Activated CD8-positive, alpha-beta memory T cell treated with anti-CD3 and anti-CD28 coated beads, Interleukin-2, amount 50 U/mL, for 24 hours (primary cell): ENCODE measurements around the gene ADAMTS17.
"Not testable (repeated sequence)": the region's sequence is repeated elsewhere in the genome, so short reads cannot be mapped to it uniquely, and the experiment has no call there.

Experiments used
- DNase-seq: peaks from one replicate; pipeline ENCODE4 v3.0.0-alpha.2; 2020; ENCODE audit errors: extremely low read depth

Gene ADAMTS17

GRCh38 chr15:99993681-99994131 is 348.1 kb downstream of the ADAMTS17 start:
- DNase-seq, result no peak

DNA sequence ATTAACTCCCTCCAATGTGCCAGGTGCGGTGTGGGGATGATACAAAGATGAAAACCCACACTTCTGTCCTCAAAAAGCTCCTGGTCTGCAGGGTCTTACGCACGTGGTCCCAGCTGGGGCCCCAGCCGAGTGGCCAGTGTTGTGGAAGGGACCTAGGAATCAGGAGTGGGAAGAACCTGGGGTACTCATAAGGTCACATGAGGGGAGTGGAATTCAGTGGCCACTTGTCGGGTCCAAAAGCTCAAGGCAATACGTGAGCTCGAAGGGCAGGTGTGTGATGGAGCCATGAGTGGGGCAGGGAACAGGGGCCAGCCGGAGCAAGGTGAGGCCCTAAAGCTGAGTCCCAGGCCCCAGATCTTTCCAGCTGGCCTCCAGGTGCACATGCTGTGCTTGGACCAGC is 348.5 kb downstream of the ADAMTS17 start:
- DNase-seq, result no peak

DNA sequence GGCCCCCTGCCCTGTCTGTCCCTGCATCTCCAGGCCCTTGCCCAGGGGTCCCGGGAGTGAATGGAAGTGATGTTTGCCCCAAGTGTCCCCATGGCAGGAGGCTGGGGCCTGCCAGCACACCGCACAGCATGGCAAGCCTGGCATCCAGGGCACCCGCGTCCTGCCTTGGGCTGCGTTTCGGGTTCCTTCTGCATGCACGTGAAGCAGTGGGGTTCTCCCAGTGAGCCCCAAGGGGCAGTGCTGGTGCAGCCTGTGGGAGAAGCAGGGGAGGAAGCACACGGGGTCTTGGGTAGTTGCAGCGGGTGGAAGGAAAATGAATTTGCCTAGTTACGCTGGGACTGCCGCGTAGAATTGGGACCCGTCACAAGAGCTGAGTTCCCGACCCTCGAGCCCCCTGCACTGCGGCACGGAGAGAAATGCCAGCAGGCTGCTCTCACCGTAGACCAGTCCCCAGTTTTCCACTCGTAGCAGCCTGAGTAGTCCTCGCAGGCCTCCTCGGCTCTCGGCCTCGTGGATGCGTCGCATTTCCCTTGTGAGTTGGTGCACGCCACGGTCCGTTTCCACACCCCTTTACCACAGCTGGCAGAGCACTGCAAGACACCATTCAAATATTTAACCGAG is 349.1 kb downstream of the ADAMTS17 start:
- DNase-seq, result no peak

GRCh38 chr15:99989095-99989494 is 352.7 kb downstream of the ADAMTS17 start:
- DNase-seq, result no peak

- no peak for DNase-seq
Observed at GRCh38 chr15:99987701-99988100, 354.1 kb downstream of the ADAMTS17 start.

GRCh38 chr15:99987119-99987506 is 354.7 kb downstream of the ADAMTS17 start:
- DNase-seq, result no peak

- DNase-seq, result no peak
Observed at GRCh38 chr15:99986297-99987118, 355.3 kb downstream of the ADAMTS17 start.

DNA sequence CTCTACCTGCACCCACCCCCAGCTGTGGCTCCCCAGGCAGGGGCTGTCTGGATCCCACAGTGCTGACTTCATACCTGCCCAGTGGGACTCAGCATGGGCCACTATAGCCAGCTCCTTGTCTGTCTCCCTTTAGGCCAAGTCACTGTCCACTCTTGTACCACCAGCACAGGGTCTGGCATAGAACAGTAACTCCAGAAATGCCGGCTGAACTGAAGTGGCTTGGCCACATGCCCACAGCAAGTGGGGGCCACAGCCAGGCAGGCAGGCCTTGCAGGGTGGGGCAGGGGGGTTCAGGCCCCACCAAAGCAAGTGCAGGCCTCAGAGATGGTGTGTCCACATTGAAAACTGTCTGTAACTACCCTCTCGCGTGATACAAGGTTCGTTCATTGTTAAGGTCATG is 355.9 kb downstream of the ADAMTS17 start:
- DNase-seq, result no peak

- no peak for DNase-seq
Observed at GRCh38 chr15:99984491-99985243, 357.1 kb downstream of the ADAMTS17 start.

DNA sequence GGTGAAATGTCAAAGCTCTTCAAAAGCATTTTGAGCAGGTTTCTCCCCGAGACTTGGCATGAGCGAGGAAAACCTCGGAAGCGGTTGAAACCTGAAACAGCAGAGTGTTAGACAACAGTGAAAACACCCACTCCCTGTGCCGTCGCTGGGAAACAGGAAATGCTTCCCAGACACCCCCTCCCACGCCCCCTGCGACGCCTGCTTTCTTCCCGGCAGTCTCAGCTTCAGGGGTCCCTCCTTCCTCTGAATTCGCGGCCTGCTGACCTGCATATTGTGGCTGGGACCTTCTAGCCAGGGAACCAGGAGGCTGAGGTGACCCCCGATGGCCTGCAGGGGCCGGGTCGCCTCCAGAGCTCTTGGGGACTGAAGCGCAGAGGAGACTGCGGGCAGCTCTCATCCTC is 357.9 kb downstream of the ADAMTS17 start:
- DNase-seq, result no peak

DNA sequence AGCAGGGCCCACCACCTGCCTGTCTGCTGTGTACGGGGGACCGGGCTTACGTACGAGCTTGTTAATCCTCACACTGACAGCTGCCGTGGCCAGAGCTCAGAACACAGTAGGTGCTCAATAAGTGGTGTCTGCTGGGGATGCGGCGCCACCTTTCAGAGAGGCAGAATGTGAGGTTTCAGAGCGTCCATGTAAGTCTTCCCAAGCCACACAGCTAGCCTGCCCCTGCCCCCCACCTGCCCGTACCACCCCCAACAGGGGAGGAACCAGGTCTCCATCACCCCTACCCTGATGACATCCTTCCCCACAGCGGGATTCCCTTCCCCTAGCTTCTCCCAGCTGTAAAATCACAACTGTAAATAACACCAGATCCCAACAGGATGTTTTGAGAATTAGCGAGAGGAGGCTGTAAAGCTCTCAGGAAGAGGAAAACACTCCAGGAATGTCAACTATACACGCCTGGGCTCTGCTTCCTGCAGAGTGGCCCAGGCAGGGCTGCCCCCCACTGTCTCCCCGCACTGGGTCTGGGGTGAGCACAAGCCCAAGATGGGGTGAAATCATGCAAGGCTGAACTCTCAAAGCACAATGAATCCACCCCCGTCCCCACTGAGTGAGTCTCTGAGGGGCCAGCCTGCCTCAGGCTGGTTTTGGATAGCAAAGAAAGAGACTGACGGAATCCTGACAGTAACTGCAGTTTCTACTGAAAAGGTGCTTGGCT is 358.4 kb downstream of the ADAMTS17 start:
- no peak for DNase-seq

DNA sequence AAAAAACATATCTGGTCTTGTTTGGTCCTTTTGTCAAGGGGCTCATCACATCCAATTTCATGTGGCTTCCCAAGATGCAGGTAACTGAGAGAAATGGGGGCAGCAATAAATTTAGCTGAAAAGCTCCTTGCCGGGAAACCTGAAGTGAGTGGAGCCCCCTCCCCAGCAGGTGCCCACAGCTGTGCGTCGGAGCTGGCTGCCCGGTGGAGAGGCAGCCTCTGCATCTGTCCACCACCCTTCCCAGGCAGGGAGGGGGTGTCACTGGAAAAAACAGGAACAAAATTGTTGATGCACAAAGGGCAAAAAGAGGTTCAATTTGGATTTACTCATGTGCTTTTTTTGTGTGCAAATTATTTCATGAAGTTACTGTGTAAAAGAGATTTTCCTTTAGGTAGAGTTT is 359.1 kb downstream of the ADAMTS17 start:
- DNase-seq, result no peak

GRCh38 chr15:99981839-99982658 is 359.7 kb downstream of the ADAMTS17 start:
- DNase-seq, result no peak

- no peak for DNase-seq
Observed at GRCh38 chr15:99981191-99981647, 360.6 kb downstream of the ADAMTS17 start.

GRCh38 chr15:99980752-99981151 is 361.0 kb downstream of the ADAMTS17 start:
- DNase-seq, result no peak

GRCh38 chr15:99979886-99980285 is 361.9 kb downstream of the ADAMTS17 start:
- not testable (repeated sequence) for DNase-seq

- DNase-seq, result no peak
Observed at GRCh38 chr15:99979371-99979770, 362.4 kb downstream of the ADAMTS17 start.

DNA sequence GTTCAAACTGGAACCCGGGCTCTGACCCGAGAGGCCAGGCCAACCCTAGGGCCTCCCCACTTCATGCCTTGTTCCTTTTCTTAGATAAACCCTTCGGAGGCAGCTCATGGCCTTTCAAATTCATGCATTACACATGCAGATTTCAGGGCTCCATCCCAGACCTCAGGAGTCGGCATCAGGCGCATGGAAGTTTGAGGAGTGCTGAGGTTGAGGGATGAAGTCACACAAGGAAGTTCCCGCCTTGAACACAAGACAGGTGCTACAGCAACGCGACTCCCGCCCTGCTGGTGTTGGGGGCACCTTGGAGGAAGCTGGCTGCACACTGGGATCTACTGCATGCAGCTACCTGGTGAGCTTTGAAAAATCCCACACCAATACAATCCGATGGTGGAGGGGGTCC is 363.3 kb downstream of the ADAMTS17 start:
- no peak for DNase-seq

DNA sequence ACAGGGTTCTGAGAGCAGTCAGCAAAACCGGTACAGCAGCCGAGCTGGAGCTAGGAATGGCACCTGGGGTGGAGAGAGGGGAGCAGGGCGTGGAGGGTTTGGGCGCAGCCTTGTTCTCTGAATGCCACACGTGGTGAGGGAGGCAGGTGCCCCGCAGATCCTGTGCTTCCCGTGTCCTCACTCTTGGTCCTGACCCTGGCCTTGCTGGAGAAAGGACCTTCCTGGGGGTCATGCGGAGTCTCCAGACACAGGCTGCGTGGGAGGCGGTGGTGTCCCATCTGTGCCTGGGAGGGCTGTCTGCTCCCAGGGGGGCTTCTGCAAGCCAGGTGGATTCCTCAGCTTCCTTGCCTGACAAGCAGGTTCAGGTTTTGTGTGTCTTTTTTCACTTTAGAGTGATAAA is 363.8 kb downstream of the ADAMTS17 start:
- DNase-seq, result no peak

DNA sequence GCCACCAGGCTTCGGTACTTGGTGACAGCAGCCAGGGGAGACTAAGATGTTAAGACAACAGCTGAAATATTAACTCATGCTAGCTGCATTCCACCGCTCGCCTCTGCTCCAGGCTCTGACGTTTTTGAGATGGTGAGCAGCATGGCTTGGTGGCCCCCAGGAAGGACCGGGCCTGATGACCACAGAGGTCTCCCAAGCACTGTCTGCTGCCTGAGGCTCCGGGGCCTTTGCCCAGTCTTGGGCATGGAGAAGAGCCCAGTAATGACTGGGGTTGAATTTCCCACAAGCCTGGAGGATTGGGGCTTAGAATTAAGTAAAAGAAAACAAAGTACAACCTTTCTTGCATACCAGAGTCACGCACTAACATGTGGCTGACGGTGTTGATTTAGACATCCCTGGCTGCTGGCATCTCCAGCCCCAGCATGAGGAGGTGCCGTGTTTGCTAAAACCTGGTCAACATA is 364.9 kb downstream of the ADAMTS17 start:
- DNase-seq, result no peak

GRCh38 chr15:99976000-99976399 is 365.8 kb downstream of the ADAMTS17 start:
- no peak for DNase-seq
